IPS-NIHi7 (cell line): ENCODE data around the gene PKM.
A peak's percentile ranks its signal among the peaks of the same experiment; 100 is the strongest.

Source experiments
- DNase-seq: peaks from one replicate; pipeline ENCODE4 v3.0.0; 2012; ENCODE audit warnings: mixed read lengths; ENCODE audit errors: extremely low spot score

The PKM gene

DNA sequence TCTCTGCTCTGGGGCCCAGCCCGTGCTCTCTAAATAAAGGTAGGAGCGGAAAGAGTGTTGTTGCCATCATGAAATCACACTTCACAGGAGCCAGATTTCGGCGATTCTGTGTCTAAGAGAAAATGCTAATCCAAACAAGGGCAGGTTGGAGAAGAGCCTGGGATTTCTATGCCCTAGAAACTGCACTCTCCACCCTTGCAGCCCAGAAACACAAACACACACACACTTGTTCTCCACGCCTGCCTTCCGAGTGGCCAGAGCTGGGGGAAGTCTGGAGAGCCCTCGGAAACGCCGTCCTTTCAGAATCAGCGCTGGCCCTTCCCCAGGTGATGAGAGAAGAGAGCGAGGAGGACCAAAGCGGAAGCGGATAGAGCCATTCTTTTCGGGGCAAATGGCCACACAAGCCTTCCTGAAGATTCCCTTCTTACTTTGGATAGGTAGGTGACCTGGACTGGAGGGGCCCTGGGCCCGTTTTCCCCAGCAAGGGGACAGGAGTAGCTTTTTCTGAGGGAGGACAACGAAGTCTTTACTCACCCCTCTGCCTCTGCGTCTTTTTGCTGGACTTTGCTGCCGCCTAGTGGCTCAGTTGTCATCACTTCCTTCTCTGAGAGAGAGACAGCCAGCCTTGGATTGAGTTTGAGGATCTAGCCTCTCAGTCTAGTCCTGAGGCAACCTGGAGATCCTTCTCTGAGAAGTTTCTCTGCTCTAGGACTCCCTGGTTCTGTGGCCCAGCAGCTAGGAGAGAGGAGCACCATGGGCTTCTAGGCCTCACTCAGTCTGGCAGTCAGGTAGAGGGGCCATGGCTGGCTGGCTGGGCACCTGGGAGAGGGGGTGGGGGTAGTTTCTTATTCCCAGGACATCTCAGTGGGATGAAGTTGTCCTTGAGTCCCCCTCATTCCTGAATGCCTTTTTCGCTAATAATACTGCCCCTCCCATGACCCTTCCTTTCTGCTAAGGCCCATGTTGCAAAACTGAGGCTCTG is 75.1 kb downstream of the PKM start:
- DNase-seq = peak; percentile 85

DNA sequence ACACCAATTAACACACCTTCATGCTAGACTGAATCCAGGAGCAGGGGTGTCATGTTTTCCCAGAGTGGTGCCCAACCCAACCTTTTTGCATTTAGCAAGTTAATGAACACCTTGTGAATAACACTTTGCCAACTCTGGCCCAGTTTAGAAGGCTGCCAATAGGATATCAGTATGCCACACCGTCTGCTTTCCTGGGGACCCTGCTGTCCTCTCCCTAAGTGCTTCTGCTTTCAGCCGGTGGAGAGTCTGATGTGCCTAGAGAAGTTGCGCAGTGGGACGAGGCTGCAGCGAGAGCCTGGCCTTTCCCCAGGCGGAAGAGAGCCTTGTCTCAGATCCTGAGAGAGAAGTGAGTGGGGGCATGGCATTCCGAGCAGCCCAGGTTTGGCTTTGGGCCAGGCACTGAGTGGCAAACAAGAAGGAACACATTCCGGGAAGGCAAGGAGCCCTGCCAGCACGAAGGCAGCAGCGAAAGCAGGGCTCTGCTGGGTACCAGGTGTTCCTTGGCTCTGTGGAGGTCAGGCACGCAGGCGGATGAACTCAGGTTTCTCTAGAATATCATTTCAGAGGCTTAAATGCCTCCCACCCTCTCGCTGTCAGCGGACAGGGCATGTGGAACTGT is 75.9 kb downstream of the PKM start:
- no peak for DNase-seq

DNA sequence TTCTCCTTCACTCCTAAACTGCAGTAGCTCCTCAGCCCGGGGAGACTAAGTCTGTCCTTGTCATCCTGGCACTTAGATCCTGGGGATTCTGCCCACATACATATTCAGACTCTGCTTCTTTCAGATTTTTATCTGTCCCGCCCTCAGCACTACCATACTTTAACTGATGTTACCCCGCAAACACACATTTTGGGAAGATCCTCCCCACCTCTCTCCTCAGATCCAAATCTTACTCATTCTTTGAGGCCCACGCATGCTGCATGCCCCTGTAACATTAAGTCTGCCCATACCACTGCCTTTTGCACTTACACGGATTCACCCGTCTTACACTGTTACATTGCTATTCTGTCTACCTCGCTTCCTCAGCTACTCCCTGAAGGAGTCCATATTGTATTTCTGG is 76.7 kb downstream of the PKM start:
- DNase-seq = no peak

DNA sequence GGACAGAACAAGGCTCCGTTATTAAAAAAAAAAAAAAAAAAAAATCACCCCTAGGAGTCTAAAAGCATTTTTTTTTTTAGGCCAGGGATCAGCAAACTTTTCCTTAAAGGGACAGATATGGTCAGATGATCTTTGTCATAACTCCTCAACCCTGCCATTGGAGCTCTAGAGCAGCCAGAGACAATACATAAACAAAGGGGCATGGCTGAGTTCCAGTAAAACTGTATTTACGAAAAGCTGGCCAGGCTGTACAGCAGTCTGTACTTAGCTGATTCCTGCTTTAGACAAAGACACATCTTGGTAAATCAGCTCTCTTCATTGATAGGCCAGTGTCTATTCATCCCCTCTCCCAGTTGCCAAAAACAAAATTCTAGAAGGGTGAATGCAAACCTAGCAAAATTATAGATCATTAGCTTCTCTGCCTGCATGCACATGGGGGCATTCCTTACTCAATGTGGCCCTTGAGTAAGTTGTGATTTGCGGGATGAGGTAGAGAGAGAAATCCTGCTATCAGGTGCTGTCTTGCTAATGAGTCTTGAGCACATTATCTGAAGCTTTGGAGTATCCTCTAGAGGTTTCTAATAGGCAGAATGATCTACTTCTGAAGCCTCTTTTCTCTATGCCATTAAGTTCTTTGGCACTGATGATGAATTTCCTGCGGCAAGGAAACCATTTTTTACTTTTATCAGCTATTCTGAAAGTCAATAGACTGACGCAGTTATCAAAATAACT is 77.6 kb downstream of the PKM start:
- no peak for DNase-seq
